ENCODE results near the gene NCK2.
"Not testable (repeated sequence)": the region's sequence is repeated elsewhere in the genome, so short reads cannot be mapped to it uniquely, and the experiment has no call there.

NCK2 gene

GRCh38 chr2:105877945-105878344 lies 133.2 kb downstream of the NCK2 start:
- peak; percentile 4 for DNase-seq

DNA sequence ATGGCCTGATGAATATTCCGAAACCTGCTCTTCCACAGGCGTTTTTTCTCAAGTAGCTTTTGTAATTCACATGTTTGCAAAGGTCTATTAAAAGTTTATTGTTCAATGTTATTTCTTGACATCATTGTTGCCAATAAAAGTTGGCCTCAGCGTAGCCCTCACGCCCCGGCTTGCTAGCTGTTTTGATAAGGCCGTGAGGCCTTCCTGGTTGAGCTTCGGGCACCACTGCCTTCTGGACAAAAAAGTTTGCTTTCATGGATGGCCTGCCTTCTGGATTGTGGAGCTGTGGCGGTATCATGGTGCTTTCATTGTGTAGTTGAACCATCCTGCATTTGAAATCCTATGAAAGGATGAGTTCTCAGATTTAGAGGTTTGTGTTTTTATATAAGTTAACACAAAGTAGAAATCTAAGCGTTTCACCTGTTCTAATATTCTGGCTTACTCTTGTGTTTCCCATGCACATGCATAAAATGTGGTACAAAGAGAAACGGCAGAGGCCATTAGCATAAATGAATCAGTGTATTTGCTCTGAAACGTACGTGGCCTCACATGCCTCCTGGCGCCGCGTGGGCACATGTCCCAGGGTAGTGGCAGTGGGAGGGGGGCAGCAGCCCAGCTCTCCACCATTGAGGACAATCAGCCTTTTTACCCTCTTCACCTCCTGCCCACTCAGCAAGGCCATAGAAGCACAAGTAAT lies 134.5 kb downstream of the NCK2 start:
- no peak for DNase-seq

- no peak for DNase-seq
Measured at GRCh38 chr2:105879803-105880300, 135.1 kb downstream of the NCK2 start.

- DNase-seq = no peak
Measured at GRCh38 chr2:105880637-105881036, 135.9 kb downstream of the NCK2 start.

DNA sequence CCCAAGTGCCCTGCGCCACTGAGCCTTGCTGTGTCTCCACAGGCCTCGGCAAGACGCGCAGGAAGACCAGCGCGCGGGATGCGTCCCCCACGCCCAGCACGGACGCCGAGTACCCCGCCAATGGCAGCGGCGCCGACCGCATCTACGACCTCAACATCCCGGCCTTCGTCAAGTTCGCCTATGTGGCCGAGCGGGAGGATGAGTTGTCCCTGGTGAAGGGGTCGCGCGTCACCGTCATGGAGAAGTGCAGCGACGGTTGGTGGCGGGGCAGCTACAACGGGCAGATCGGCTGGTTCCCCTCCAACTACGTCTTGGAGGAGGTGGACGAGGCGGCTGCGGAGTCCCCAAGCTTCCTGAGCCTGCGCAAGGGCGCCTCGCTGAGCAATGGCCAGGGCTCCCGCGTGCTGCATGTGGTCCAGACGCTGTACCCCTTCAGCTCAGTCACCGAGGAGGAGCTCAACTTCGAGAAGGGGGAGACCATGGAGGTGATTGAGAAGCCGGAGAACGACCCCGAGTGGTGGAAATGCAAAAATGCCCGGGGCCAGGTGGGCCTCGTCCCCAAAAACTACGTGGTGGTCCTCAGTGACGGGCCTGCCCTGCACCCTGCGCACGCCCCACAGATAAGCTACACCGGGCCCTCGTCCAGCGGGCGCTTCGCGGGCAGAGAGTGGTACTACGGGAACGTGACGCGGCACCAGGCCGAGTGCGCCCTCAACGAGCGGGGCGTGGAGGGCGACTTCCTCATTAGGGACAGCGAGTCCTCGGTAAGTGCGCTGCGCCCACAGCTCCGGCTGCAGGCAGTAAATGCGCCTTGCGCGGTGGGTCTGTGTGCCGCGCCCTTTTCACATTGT lies 136.8 kb downstream of the NCK2 start:
- DNase-seq = no peak

- DNase-seq = no peak
Measured at GRCh38 chr2:105882341-105882740, 137.6 kb downstream of the NCK2 start.

- no peak for DNase-seq
Measured at GRCh38 chr2:105882920-105883435, 138.3 kb downstream of the NCK2 start.

- DNase-seq = no peak
Measured at GRCh38 chr2:105883911-105884694, 139.4 kb downstream of the NCK2 start.

DNA sequence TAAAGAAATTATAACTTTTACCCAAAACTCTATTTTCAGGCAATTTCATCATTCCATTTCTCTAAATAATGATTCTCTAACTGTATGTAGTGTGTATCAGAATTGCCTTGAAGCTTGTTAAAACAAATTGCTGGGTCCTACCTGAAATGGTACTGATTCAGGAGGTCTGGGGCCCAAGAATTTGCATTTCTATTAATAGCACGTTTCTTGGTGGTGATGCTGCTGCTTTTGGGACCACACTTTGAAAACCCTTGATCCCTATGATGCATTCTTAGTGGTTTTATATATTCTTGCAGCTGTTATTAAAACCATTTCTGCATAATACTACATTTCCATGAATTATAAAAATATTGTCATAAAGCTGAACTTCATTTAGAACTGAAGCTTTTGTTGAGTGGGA lies 140.7 kb downstream of the NCK2 start:
- DNase-seq = no peak

GRCh38 chr2:105886029-105886454 lies 141.3 kb downstream of the NCK2 start:
- no peak for DNase-seq

DNA sequence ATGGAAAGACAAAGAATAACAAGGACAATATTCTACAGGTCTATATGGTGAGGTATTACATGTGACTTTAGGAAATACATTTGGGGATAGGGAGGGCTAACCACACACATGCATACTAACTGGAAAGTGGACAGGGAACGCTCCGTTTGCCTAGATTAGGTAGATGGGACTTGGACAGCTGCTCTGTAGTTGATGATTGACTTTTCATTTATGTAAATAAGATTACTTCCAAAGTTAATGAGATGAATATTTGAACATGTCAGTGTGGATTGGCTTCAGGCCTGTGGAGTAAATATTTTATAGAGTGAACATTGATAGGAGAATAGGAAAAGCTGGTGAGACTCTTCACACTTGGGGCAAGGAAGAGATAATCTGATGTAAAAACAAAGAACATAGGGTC lies 142.0 kb downstream of the NCK2 start:
- no peak for DNase-seq

- no peak for DNase-seq
Measured at GRCh38 chr2:105887256-105887655, 142.5 kb downstream of the NCK2 start.

DNA sequence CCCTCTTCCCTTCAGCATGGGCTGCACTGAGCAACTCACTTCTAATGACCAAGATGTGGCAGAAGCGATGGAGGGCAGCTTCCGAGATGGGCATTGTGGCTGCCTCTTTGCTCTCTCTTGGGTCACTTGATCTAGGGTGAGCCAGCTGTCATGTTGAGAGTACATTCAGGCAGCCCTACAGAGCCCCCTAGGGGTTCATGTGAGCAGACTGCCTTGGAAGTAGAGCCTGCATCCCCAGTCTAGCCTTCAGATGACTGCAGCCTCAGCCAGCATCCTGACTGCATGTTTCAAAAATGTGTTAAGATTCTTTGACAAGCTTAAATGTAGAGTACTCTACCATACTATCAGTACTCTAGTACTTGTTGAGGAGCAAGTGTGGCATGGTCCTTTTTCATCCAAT lies 143.9 kb downstream of the NCK2 start:
- DNase-seq = no peak

GRCh38 chr2:105889046-105889445 lies 144.3 kb downstream of the NCK2 start:
- no peak for DNase-seq

DNA sequence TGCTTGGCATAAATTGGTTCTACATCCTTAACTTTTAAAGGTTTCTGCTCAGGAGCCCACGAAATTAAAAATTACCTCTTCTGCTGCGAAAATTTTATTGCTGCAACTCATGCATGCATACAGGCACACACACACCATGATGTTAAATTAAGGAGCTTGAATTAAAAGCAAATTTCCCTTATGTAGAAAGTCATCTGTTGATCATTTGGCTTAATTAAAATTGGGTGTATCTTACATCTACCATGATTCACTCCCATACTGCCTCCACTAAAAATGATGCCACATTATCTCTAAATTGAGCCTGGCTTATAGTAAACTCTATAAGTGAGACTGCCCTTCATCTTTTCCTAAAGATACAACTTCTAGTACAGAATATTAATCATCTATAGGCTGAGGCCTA lies 145.4 kb downstream of the NCK2 start:
- DNase-seq = no peak

DNA sequence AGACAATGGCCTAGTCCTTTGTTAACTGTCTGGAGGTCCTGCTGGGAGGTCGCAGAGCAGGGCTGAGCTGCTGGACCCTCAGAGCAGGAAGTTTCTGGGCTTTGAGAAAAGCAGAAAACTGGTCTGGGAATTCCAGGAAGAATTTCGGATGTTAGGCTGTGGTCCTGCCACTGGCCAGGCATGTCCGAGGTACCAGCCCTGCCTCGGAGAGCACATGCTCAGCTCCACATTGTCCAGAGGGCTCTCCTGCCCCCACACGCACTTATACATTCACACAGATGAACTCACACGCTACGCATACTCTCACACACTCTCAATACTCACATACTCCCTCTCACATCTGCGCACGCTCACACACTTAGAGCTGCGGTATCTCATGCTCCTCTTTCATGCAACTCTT lies 146.1 kb downstream of the NCK2 start:
- no peak for DNase-seq

GRCh38 chr2:105893011-105893995 lies 148.6 kb downstream of the NCK2 start:
- DNase-seq = no peak

DNA sequence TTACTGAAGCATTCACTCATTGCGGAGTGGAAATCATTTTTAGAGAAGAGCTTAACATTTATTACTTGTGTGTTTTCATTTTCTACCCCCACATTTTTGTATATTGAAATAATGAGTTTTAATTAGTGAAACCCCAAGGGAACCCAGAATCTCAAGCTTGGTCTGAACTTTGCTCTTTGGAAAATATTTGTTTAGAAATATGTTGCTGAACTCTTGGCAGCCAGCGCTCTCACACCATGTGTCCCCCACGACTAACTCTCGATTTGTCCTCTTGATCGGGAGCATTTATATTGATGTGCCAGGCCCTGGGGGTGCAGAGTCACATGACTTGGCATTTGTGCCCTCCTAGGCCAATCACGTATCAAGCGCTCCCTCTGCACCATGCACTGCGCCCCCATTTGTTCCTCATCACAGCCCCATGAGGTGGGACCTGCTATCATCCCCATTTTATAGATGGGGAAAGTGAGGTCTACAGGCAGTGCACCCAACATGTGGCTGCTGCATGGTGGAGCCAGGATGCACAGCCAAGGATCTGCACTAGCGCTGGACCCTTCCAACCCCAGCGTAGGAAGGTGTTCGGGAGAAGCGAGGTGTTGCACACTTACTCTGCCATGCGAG lies 149.7 kb downstream of the NCK2 start:
- DNase-seq = no peak

- DNase-seq = no peak
Measured at GRCh38 chr2:105895990-105896764, 151.5 kb downstream of the NCK2 start.

GRCh38 chr2:105896765-105897163 lies 152.1 kb downstream of the NCK2 start:
- no peak for DNase-seq

DNA sequence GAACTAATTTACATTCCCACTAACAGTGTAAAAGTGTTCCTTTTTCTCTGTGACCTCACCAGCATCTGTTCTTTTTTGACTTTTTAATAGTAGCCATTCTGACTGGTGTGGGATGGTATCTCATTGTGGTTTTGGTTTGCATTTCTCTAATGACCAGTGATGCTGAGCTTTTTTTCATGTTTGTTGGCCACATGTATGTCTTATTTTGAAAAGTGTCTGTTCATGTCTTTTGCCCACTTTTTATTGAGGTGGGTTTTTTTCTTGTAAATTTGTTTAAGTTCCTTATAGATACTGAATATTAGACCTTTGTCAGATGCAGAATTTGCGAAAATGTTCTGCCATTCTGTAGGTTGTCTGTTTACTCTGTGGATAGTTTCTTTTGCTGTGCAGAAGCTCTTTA lies 153.0 kb downstream of the NCK2 start:
- not testable (repeated sequence) for DNase-seq

All from NCI-H1105 treated with DMSO at 0.1 percent for 48 hours (cell line).